HCT116 (cell line): ENCODE results near the gene SCN8A. TPM values are rescaled to one million over a fixed set of nuclear protein-coding genes. Genes with fewer than 3 reads are reported as not detected.

Experiments used
- ATAC-seq: fragments of 200-7000 bp; cut with Tn5 transposase; 2 replicates; pipeline ENCODE4 v1.9.1; 2020; ENCODE audit warnings: mild to moderate bottlenecking, moderate library complexity
- BruUV-seq: library from RNA; stranded (reverse); fragments of 400-500 nt; replicated peaks from 2 replicates; lab custom pipeline; 2021; lab: Mats Ljungman, UMichigan
- CTCF ChIA-PET: fragments of 300-600 bp; sonication (Branson Sonifier 250); formaldehyde crosslinking; loops from one replicate; lab custom pipeline; 2021; ENCODE audit warnings: antibody characterized with exemption; lab: Charles Lee
- POLR2A ChIA-PET: fragments of 300-600, 350-600 bp; sonication (Branson Sonifier 250); formaldehyde crosslinking; loops from one replicate; lab custom pipeline; 2021; ENCODE audit warnings: antibody characterized with exemption; lab: Charles Lee
- RAD21 ChIA-PET, 2 experiments: fragments of 300-600 bp; sonication (Branson Sonifier 250); formaldehyde crosslinking; loops; one replicate each; lab custom pipeline; 2023; ENCODE audit warnings: low total read pairs in 2 of 2; ENCODE audit not compliant: uncharacterized antibody in 2 of 2, unreplicated experiment in 2 of 2, low non-redundant PET in 1 of 2; lab: Charles Lee
- DNase-seq: peaks from one replicate; pipeline ENCODE4 v3.0.0-alpha.2; 2010; ENCODE audit warnings: low read depth, low spot score
- H2AFZ ChIP-seq: fragments of 200-600 bp; shearing (Covaris generic), sonication (generic); 2 replicates; pipeline ENCODE4 v1.6.1; 2017; ENCODE audit warnings: low read depth, mixed run types, mixed read lengths, antibody characterized with exemption, low read length; ENCODE audit not compliant: poor library complexity, severe bottlenecking
- H3K27ac ChIP-seq: 2 replicates; pipeline ENCODE4 v1.5.1; 2012; ENCODE audit warnings: low read depth, low read length
- H3K27me3 ChIP-seq: fragments of 200-600 bp; sonication (generic); 2 replicates; pipeline ENCODE4 v1.6.1; 2016; ENCODE audit warnings: mixed run types, low read length, mixed read lengths; ENCODE audit not compliant: insufficient read depth
- H3K36me3 ChIP-seq, 2 experiments: fragments of 200-500 bp in 1 of 2; fragments of 200-600 bp in 1 of 2; sonication (Bioruptor generic) in 1 of 2; sonication (generic) in 1 of 2; 2 replicates each; pipeline versions ENCODE4 v1.5.1 to v1.6.1; 2014 to 2016; ENCODE audit warnings: low read length in 2 of 2, inconsistent platforms in 1 of 2, mixed read lengths in 1 of 2, mixed run types in 1 of 2; ENCODE audit not compliant: insufficient read depth in 2 of 2, control insufficient read depth in 1 of 2
- H3K4me1 ChIP-seq, 2 experiments: fragments of 200-600 bp in 1 of 2; sonication (generic) in 1 of 2; 2 replicates each; pipeline versions ENCODE4 v1.5.1 to v1.6.1; 2012 to 2017; ENCODE audit warnings: low read length in 2 of 2, inconsistent platforms in 1 of 2, mild to moderate bottlenecking in 1 of 2, mixed read lengths in 1 of 2, mixed run types in 1 of 2, moderate library complexity in 1 of 2; ENCODE audit not compliant: insufficient read depth in 2 of 2, control insufficient read depth in 1 of 2
- H3K4me2 ChIP-seq: fragments of 200-600 bp; sonication (generic); 2 replicates; pipeline ENCODE4 v1.6.1; 2017; ENCODE audit warnings: mixed run types, low read length, mixed read lengths
- H3K4me3 ChIP-seq, 2 experiments: fragments of 200-600 bp in 1 of 2; sonication (generic) in 1 of 2; replicated peaks in 1 of 2; 2 replicates each; pipeline ENCODE4 v1.5.1; 2011 to 2016; ENCODE audit warnings: low read length in 2 of 2, control low read depth in 1 of 2, low read depth in 1 of 2, mild to moderate bottlenecking in 1 of 2, mixed read lengths in 1 of 2, mixed run types in 1 of 2
- H3K79me2 ChIP-seq: fragments of 200-600 bp; sonication (generic); 2 replicates; pipeline ENCODE4 v1.6.1; 2017; ENCODE audit warnings: mild to moderate bottlenecking, mixed run types, low read length, moderate library complexity, mixed read lengths; ENCODE audit not compliant: insufficient read depth
- H3K9ac ChIP-seq: fragments of 200-600 bp; sonication (generic); 2 replicates; pipeline ENCODE4 v1.6.1; 2016; ENCODE audit warnings: low read length, mixed read lengths
- H3K9me2 ChIP-seq: fragments of 200-600 bp; sonication (generic), shearing (Covaris generic); 2 replicates; pipeline ENCODE4 v1.6.1; 2017; ENCODE audit warnings: mixed run types, mild to moderate bottlenecking, moderate library complexity; ENCODE audit not compliant: insufficient read depth
- H3K9me3 ChIP-seq, 2 experiments: fragments of 200-500 bp in 1 of 2; fragments of 200-600 bp in 1 of 2; sonication (Bioruptor generic) in 1 of 2; sonication (generic) in 1 of 2; 2 replicates each; pipeline ENCODE4 v1.6.1; 2014 to 2017; ENCODE audit warnings: low read length in 2 of 2, mixed read lengths in 2 of 2, inconsistent platforms in 1 of 2, low read depth in 1 of 2, mild to moderate bottlenecking in 1 of 2, mixed run types in 1 of 2, moderate library complexity in 1 of 2; ENCODE audit not compliant: control insufficient read depth in 1 of 2, insufficient read depth in 1 of 2
- H4K20me1 ChIP-seq: fragments of 200-600 bp; sonication (generic), shearing (Covaris generic); 2 replicates; pipeline ENCODE4 v1.6.1; 2017; ENCODE audit warnings: mixed run types, mild to moderate bottlenecking, moderate library complexity; ENCODE audit not compliant: insufficient read depth
- CBX3 ChIP-seq: IDR thresholded peaks from 2 replicates; pipeline ENCODE4 v1.6.1; 2012; ENCODE audit warnings: low read depth
- CEBPB ChIP-seq: IDR thresholded peaks from 2 replicates; pipeline ENCODE4 v1.6.1; 2012; ENCODE audit warnings: low read depth
- CTCF ChIP-seq, 3 experiments: fragments of 200-600 bp in 1 of 3; sonication (generic) in 1 of 3; IDR thresholded peaks in 2 of 3; conservative IDR thresholded peaks in 1 of 3; 2 replicates each; pipeline ENCODE4 v1.5.1; 2012 to 2017; ENCODE audit warnings: low read depth in 2 of 3, low read length in 2 of 3, antibody characterized with exemption in 1 of 3, borderline replicate concordance in 1 of 3, control low read depth in 1 of 3, mild to moderate bottlenecking in 1 of 3, mixed read lengths in 1 of 3, mixed run types in 1 of 3, moderate library complexity in 1 of 3; ENCODE audit not compliant: insufficient read depth in 1 of 3
- ELF1 ChIP-seq: IDR thresholded peaks from 2 replicates; pipeline ENCODE4 v1.6.1; 2012; ENCODE audit warnings: low read depth, borderline replicate concordance
- EZH2 ChIP-seq: fragments of 200-600 bp; sonication (generic); IDR thresholded peaks from 2 replicates; pipeline ENCODE4 v1.6.1; 2017; ENCODE audit warnings: antibody characterized with exemption, mixed run types
- POLR2A ChIP-seq: IDR thresholded peaks from 2 replicates; pipeline ENCODE4 v1.7.0; 2011; ENCODE audit warnings: borderline replicate concordance; ENCODE audit not compliant: insufficient read depth, insufficient read length; ENCODE audit errors: extremely low read depth
- RAD21 ChIP-seq: IDR thresholded peaks from 2 replicates; pipeline ENCODE4 v1.6.1; 2012; ENCODE audit warnings: low read depth, mild to moderate bottlenecking
- REST ChIP-seq: IDR thresholded peaks from 2 replicates; pipeline ENCODE4 v1.6.1; 2012; ENCODE audit warnings: low read depth
- SP1 ChIP-seq: IDR thresholded peaks from 2 replicates; pipeline ENCODE4 v1.6.1; 2012; ENCODE audit warnings: low read depth
- SRF ChIP-seq: IDR thresholded peaks from 2 replicates; pipeline ENCODE4 v1.6.1; 2012; ENCODE audit warnings: low read depth
- TCF7L2 ChIP-seq: IDR thresholded peaks from 2 replicates; pipeline ENCODE4 v1.7.0; 2011; ENCODE audit warnings: borderline replicate concordance, inconsistent platforms; ENCODE audit not compliant: insufficient read depth, insufficient read length; ENCODE audit errors: extremely low read depth
- ZBTB33 ChIP-seq: IDR thresholded peaks from 2 replicates; pipeline ENCODE4 v1.6.1; 2011; ENCODE audit warnings: mild to moderate bottlenecking, low read length, moderate library complexity; ENCODE audit not compliant: insufficient replicate concordance; ENCODE audit errors: extremely low read depth
- ZFX ChIP-seq: fragments of 450-650 bp; IDR thresholded peaks from 2 replicates; pipeline ENCODE4 v1.6.1; 2017
- ZNF274 ChIP-seq: fragments of 200-500 bp; sonication (Bioruptor generic); IDR thresholded peaks from 2 replicates; pipeline ENCODE4 v1.6.1; 2014; ENCODE audit warnings: mild to moderate bottlenecking, low read depth, low read length, inconsistent platforms
- intact Hi-C: fragments of 100-400 bp; cut with micrococcal nuclease; formaldehyde crosslinking; loops from 2 replicates; pipeline ENCODE4 v1.10.0; 2022
- total RNA-seq: library from RNA; stranded (reverse); gene quantifications from one replicate; pipeline ENCODE4 v1.2.1, GENCODE V29; 2021; ENCODE audit not compliant: unreplicated experiment

SCN8A gene
- total RNA-seq, 1 experiment from 2014 or later, result 7.1 TPM

- H3K4me1 ChIP-seq, result peaks cover 3 to 13% of the 10 kb centered on the region in 2 experiments; a peak in 3 of 4 replicates
- no peaks in the 10 kb centered on the region for H3K9me2 ChIP-seq
- BruUV-seq, result no TSS peak
- RAD21 ChIA-PET, result no interaction called here
- CTCF ChIA-PET, result no interaction called here
- no peak overlapping the region for H3K9ac ChIP-seq
- H2AFZ ChIP-seq, result no peak overlapping the region
- no peak overlapping the region for H3K4me2 ChIP-seq
- no peaks in the 10 kb centered on the region for H4K20me1 ChIP-seq
- no peaks in the 10 kb centered on the region for H3K27me3 ChIP-seq
- intact Hi-C loops, result no loop called here
- TF ChIP-seq ELF1, result no peak
- no peak for TF ChIP-seq TCF7L2
- no peak for TF ChIP-seq ZFX
- TF ChIP-seq SP1, result no peak
- H3K27ac ChIP-seq, result no peak overlapping the region
- no peaks in the 10 kb centered on the region for H3K36me3 ChIP-seq
- H3K9me3 ChIP-seq, result no peaks in the 10 kb centered on the region
- H3K79me2 ChIP-seq, result no peaks in the 10 kb centered on the region
- ATAC-seq, result no peak
- DNase-seq, result no peak
- no peak overlapping the region for H3K4me3 ChIP-seq
- POLR2A ChIA-PET, result no interaction called here
These were observed 96.6 kb downstream of the SCN8A start for GRCh38 chr12:51687614-51688013.

- no peaks in the 10 kb centered on the region for H3K27me3 ChIP-seq
- H3K9ac ChIP-seq, result no peak overlapping the region
- no peak overlapping the region for H3K27ac ChIP-seq
- H3K4me3 ChIP-seq, result no peak overlapping the region
- no peaks in the 10 kb centered on the region for H3K79me2 ChIP-seq
- no peak for DNase-seq
- intact Hi-C loops, result no loop called here
- no peaks in the 10 kb centered on the region; a peak in 1 of 4 replicates for H3K4me1 ChIP-seq
- H3K9me2 ChIP-seq, result no peaks in the 10 kb centered on the region
- no peak overlapping the region for H3K4me2 ChIP-seq
- no TSS peak for BruUV-seq
- no peak overlapping the region for H2AFZ ChIP-seq
- CTCF ChIA-PET, result no interaction called here
- POLR2A ChIA-PET, result no interaction called here
- no peaks in the 10 kb centered on the region for H3K9me3 ChIP-seq
- no peak for ATAC-seq
- H3K36me3 ChIP-seq, result no peaks in the 10 kb centered on the region
- H4K20me1 ChIP-seq, result no peaks in the 10 kb centered on the region
- RAD21 ChIA-PET, result no interaction called here
- TF ChIP-seq SRF, result no peak
- no peak for TF ChIP-seq REST
- TF ChIP-seq RAD21, result no peak
- no peak for TF ChIP-seq CBX3
- no peak for TF ChIP-seq CEBPB
- TF ChIP-seq ZNF274, result no peak
- TF ChIP-seq EZH2, result no peak
- TF ChIP-seq POLR2A, result no peak
- no peak for TF ChIP-seq SP1
- TF ChIP-seq ZBTB33, result no peak
- no peak for TF ChIP-seq CTCF (IDR thresholded peaks at IDR 0.05 in 2 of 3, conservative IDR thresholded peaks at IDR 0.05 in 1 of 3; ENCODE audit: borderline replicate concordance in 1 of 3, insufficient read depth in 1 of 3, low read depth in 2 of 3, low read length in 2 of 3)
- no peak for TF ChIP-seq ELF1
These were observed 99.0 kb downstream of the SCN8A start for GRCh38 chr12:51689983-51690382.
